K562 (cell line): Measurements from ENCODE around the gene RTF2. TPM values are rescaled to one million over a fixed set of nuclear protein-coding genes. Genes with fewer than 3 reads are reported as not detected.

ENCODE experiments used
- CBX1 ChIP-seq: sonication (generic); IDR thresholded peaks from 2 replicates; pipeline ENCODE4 v1.6.1; 2016; ENCODE audit warnings: antibody characterized with exemption, low read depth, mild to moderate bottlenecking
- DIDO1 ChIP-seq: fragments of 450-650 bp; IDR thresholded peaks from 2 replicates; pipeline ENCODE4 v1.6.1; 2016; ENCODE audit warnings: low read depth, missing biosample characterization, missing genetic modification characterization
- MAX ChIP-seq: sonication (generic); formaldehyde crosslinking; IDR thresholded peaks from 2 replicates; pipeline ENCODE4 v1.9.0; 2022; ENCODE audit warnings: mild to moderate bottlenecking, missing genetic modification reagents
- RCOR1 ChIP-seq, 2 experiments: IDR thresholded peaks; 2 replicates each; pipeline ENCODE4 v1.6.1; 2012; ENCODE audit warnings: low read depth in 2 of 2, low read length in 2 of 2, borderline replicate concordance in 1 of 2, improper control_type of control experiment in 1 of 2
- SMAD1 ChIP-seq: fragments of 150-350 bp; IDR thresholded peaks from 2 replicates; pipeline ENCODE4 v1.6.1; 2014; ENCODE audit warnings: low read length, low read depth; ENCODE audit not compliant: partially characterized antibody
- TCF7L2 ChIP-seq: fragments of 150-350 bp; IDR thresholded peaks from 2 replicates; pipeline ENCODE4 v1.6.1; 2016; ENCODE audit warnings: low read depth, mild to moderate bottlenecking, low read length, moderate library complexity
- YBX1 ChIP-seq: fragments of 450-650 bp; IDR thresholded peaks from 2 replicates; pipeline ENCODE4 v1.7.1; 2016; ENCODE audit warnings: mild to moderate bottlenecking
- ZBTB11 ChIP-seq, 3 experiments: fragments of 200-800 bp in 1 of 3; fragments of 250-450 bp in 1 of 3; fragments of 450-650 bp in 1 of 3; sonication (Bioruptor Pico) in 1 of 3; sonication (Bioruptor generic) in 1 of 3; formaldehyde crosslinking in 1 of 3; IDR thresholded peaks; 2 replicates each; pipeline versions ENCODE4 v1.6.1 to v1.8.0; 2016 to 2022; ENCODE audit warnings: mild to moderate bottlenecking in 2 of 3, missing genetic modification characterization in 2 of 3, missing compliant biosample characterization in 1 of 3, moderate library complexity in 1 of 3
- ZHX1 ChIP-seq: fragments of 150-350 bp; conservative IDR thresholded peaks from 2 replicates; pipeline ENCODE4 v1.6.1; 2014; ENCODE audit warnings: low read length
- ZNF217 ChIP-seq: sonication (generic); formaldehyde crosslinking; IDR thresholded peaks from 2 replicates; pipeline ENCODE4 v1.8.0; 2022; ENCODE audit warnings: mild to moderate bottlenecking, missing genetic modification reagents
- ZNF23 ChIP-seq: fragments of 250-450 bp; sonication (Bioruptor Pico); IDR thresholded peaks from 2 replicates; pipeline ENCODE4 v1.4.0; 2020; ENCODE audit warnings: mild to moderate bottlenecking
- ZNF407 ChIP-seq: fragments of 450-650 bp; IDR thresholded peaks from 2 replicates; pipeline ENCODE4 v1.6.1; 2016; ENCODE audit warnings: low read depth
- polyA plus RNA-seq, 8 experiments: library from polyadenylated mRNA; depleted of rRNA in 4 of 8; stranded (reverse) in 5 of 8; unstranded in 3 of 8; fragments of >200 nt; fragmentation: Nextera tagmentation in 2 of 8; fragmentation: Illumina TruSeq in 1 of 8; extraction: Ambion mirVana in 2 of 8; extraction: Trizol in 1 of 8; gene quantifications; 2 replicates each; pipeline versions ENCODE4 v1.2.1 to v1.2.3, GENCODE V29; 2011 to 2014; ENCODE audit warnings: inconsistent platforms in 1 of 8, missing spikeins in 1 of 8
- total RNA-seq, 7 experiments: library from RNA; depleted of rRNA in 6 of 7; stranded (reverse); fragments of >200 nt in 6 of 7; fragmentation: Illumina TruSeq in 2 of 7; extraction: Trizol in 2 of 7; gene quantifications; 2 replicates each; pipeline versions ENCODE4 v1.2.1 to v1.2.3, GENCODE V29; 2011 to 2021; ENCODE audit warnings: low replicate concordance in 1 of 7

Gene RTF2
- total and polyA plus RNA-seq, 9 of the 15 experiments (the other 6 are each of a cell fraction or from before 2014, with no cell fraction given), result 67.0 to 177 (median 84.9) TPM

- no peak for TF ChIP-seq ZBTB11 (CRISPR knock-in tag; IDR thresholded peaks at IDR 0.05)
- no peak for TF ChIP-seq YBX1
- TF ChIP-seq DIDO1 (tag), result no peak
- no peak for TF ChIP-seq ZNF407
- TF ChIP-seq RCOR1 (IDR thresholded peaks at IDR 0.05; ENCODE audit: borderline replicate concordance in 1 of 2, low read depth in 2 of 2, low read length in 2 of 2), result peak in 1 of 2 experiments; percentile 62; a peak in 1 of 4 replicates
- no peak for TF ChIP-seq ZNF23
- no peak for TF ChIP-seq MAX (CRISPR knock-in tag)
- TF ChIP-seq ZNF217, result no peak
- no peak for TF ChIP-seq CBX1
- no peak for TF ChIP-seq ZHX1
- no peak for TF ChIP-seq SMAD1
- TF ChIP-seq TCF7L2, result no peak
These were observed 46.2 kb upstream of the RTF2 start (continued) for GRCh38 chr20:56422076-56422823.
